Stimulated activated CD4-positive, alpha-beta T cell treated with anti-CD3 and anti-CD28 coated beads, Interleukin-4, amount 100 ng/mL, for 24 hours (primary cell): ENCODE measurements around the gene PALD1.
"Not testable (repeated sequence)": the region's sequence is repeated elsewhere in the genome, so short reads cannot be mapped to it uniquely, and the experiment has no call there.

ENCODE experiments used
- DNase-seq: peaks from one replicate; pipeline ENCODE4 v3.0.0-alpha.2; 2020

PALD1 gene

DNA sequence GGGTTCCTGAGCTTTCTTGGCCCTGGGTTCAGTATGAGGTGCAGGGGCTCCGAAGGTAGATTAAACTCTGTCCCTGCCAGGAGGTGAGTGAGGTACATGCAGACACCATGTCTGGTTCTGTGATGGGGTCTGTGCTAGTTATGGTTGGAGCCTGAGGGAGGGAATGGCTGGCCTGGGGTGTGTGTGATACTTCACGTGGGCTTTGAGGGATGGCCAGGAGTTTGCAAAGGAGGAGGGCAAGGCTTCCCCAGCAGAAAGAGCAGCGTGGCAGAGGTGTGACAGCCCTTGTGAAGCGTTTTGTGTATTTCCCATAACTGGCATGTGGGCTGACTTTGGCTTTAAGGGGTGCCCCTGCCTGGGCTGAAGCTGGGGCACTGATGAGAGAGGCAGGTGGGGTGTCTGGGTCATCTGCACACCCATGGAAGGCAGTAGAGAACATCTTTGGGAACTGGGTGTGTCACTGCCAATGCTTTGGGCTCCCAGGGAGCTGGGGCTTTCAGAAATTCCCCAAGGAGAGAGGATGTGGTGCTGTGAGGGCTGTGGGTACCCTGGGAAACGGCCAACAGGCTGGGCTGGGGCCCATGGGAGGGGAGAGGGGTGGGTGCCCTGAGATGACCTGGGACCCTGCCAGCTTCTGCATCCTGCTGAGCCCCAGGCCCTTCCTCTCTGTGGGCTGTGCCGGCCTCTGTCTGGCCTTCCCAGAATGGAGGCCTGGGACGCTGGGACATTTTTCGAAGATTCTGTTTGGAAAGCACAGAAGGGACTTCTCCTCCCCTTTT, 4.6 kb downstream of the PALD1 start:
- DNase-seq, result no peak

- DNase-seq, result not testable (repeated sequence)
These were observed 5.3 kb downstream of the PALD1 start for GRCh38 chr10:70483872-70484271.

- no peak for DNase-seq
These were observed 9.3 kb downstream of the PALD1 start for GRCh38 chr10:70487824-70488223.

DNA sequence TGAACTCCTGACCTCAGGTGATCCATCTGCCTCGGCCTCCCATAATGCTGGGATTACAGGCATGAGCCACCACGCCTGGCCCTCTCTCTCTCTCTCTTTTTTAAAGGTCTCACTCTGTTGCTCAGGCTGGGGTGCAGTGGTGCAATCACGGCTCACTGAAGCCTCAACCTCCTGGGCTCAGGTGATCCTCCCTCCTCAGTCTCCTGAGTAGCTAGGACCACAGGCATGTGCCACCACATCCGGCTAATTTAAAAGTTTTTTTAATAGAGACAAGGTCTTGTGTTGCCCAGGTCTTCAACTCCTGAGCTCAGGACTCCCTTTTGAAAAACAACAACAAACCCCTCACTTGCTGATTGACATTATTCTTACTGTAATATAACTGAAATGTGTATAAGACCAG, 11.6 kb downstream of the PALD1 start:
- DNase-seq, result no peak

DNA sequence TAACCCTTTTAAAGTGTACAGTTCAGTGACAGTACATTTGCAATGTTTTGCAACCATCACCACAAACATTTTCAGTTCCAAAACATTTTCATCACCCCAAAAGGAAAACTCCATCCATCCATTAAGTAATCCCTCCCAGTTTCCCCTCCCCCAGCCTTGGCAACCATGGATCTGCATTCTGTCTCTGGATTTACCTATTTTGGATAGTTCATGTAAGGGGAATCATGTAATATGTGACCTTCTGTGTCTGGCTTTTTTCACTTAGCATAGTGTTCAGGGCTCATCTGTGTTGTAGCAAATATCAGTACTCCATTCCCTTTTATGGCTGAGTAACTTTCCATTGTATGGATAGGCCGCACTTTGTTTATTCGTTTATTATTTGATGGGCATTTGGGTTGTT, 13.0 kb downstream of the PALD1 start:
- no peak for DNase-seq

GRCh38 chr10:70492786-70493659, 14.5 kb downstream of the PALD1 start:
- no peak for DNase-seq

- no peak for DNase-seq
These were observed 15.2 kb downstream of the PALD1 start for GRCh38 chr10:70493660-70494234.

GRCh38 chr10:70494536-70494935, 16.0 kb downstream of the PALD1 start:
- peak; percentile 19 for DNase-seq

DNA sequence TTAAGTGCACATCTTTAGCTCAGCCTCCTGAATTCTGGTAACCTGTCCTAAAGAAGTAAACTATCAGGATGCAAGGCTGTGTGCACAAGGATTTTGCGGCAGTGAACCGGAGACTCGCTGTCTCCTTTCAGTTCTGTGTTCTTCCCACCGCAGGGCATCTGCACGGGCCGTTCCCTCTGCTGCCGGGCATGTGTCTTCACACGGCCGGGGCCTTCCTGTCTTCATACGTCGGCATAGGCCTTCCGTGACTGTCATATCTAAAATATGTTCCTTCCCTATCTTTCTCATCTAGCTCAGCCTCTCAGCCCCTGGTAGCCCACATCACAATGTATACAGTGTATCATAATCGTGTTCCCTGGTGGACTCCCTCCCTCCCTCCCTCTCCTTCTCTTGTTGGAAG, 16.4 kb downstream of the PALD1 start:
- no peak for DNase-seq

GRCh38 chr10:70495691-70496261, 17.2 kb downstream of the PALD1 start:
- no peak for DNase-seq

DNA sequence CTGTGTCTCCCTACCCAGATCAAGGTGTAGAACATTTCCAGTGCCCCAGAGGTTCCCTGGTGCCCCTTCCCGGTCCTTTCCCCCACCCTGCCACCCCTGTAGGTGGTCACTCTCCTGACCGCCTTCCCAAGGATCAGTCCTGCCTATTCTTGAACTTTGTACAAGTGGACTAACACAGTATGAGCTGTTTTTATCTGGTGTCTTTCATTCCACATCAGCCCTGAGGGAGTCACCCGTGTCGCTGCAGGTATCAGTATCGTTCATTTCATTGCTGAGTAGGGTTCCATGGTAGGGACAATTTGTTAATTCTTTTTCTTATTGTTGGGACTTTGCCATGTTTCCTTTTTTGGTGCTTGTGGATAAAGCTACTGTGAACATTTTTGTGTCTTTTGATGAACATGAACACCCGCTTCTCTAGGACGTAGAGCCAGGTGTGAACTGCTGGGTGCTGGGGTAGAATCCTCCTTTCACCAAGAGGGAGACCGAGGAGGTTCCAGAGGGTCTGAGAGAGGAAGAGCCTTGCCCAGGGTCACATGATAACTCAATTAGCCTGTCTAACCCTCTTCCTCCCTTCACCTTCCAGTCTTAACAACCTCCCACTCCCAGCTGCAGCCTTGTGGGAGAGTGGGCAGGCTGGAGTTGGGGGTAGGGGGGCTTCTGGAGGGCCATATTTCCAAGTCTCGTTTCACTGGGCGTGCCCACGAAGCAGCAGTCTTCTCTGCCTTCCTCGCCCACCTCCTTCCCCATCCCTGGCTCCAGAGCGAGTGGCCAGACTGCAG, 18.0 kb downstream of the PALD1 start:
- no peak for DNase-seq

DNA sequence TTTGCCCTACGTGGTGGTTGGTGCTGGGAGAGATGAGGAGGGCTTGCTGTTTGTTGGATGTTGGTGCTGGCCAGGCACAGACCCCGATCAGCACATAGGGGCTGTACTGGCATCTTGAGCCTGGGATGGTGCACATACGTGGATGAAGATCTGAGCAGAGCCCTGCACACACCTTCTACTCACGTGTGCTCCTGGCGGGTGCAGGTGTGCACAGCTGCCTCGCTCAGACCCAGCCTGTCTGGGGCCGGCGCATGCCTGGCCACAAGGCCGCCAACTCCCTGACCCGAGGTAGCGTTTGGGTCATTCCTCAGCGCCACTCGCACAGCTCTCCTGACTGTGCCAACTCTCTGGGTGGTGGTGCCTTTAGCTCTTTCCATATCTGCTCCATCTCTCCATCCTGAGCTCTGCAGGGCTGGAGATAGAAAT, 18.6 kb downstream of the PALD1 start:
- no peak for DNase-seq

DNA sequence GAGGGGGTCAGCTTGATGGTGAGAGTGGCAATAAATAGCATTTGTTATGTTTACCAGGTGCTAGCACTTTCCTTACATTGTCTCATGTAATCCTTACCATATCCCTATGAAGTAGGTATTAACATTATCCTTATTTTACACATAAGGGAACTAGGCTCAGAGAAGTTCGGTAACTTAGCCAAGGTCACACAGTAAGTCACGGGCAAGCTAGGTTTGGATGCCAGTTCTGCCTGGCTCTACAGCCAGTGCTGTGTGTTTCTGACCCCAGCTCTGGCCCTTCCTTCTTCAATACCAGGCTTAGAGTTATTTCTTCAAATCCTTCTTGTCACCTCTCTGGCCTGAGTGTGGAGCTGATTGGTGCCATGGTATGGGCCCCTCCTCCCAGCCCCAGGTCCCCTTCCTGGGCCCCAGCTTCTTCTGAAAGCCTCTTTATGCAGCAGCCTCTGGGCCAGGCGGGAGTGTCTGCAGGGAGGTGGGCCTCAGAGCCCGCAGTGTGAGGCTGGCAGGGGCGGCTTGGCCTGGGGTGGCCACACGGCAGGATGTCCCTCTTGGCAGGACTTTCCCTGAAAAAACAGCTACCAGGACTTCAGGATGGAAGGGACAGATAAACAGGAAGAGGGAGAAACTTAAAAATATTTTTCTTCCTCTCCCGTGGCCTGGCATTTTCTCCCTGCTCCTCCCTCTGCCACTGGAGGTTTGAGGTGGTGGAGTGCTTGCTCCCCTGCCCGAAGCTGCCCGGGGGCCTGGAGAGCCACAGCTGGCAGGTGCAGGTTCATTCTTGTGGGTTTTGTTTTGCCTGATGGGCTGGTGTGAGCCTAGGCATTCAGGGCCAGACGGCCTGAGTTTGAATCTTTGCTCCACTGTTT, 20.6 kb downstream of the PALD1 start:
- no peak for DNase-seq

DNA sequence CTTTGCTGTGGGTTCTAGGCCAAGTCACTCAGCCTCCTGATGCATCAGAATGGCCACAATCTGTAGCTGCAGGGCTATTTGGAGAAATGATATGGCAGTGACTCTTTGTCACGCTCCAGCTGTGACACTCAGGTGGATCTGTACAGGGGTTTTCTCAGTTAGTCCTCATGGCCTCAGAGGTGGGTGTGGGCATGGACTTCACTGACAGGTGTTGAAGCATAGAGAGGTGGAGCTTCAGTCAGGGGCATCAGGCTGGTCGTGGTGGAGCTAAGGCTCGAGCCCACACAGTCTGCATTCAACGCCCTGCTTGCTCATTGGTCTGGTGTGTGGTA, 21.2 kb downstream of the PALD1 start:
- DNase-seq, result no peak

- no peak for DNase-seq
These were observed 21.8 kb downstream of the PALD1 start for GRCh38 chr10:70500368-70500767.

GRCh38 chr10:70500812-70501301, 22.3 kb downstream of the PALD1 start:
- no peak for DNase-seq

DNA sequence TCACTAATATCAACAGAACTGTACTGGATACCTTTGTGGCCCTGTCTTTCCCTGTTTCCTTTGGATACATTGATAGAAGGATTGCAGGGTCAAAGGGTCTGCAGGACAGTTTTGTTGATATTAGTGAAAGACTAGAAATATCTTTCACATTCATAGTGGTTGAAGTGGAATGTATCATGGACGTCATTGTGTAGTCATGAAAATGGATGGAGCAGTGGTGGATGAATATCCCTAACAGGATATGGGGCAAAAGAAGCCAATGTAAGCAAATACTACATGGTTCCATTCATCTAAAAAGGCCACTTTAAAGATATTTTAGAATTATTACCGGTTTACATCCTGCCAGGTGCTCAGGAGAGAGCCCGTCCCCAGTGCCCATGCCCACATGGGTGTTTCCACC, 23.8 kb downstream of the PALD1 start:
- DNase-seq, result no peak

DNA sequence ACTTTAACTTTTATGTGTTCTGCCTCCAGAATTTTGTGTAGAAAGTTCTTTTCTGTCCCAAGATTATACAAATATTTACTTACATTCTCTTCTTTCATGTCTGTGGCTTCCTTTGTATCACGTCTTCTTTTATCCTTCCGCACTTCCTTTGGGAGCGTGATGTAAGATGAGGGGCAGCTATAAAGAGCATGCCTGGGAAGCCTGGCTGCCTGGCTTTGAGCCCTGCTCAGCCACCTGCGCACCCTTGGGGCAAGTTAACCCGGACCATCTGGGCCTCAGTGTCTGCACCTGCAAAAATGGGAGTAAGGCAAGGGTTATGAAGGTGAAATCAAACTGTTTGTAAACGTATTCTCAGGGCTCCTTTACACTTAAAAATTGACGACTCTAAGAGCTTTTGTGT, 25.2 kb downstream of the PALD1 start:
- DNase-seq, result no peak

DNA sequence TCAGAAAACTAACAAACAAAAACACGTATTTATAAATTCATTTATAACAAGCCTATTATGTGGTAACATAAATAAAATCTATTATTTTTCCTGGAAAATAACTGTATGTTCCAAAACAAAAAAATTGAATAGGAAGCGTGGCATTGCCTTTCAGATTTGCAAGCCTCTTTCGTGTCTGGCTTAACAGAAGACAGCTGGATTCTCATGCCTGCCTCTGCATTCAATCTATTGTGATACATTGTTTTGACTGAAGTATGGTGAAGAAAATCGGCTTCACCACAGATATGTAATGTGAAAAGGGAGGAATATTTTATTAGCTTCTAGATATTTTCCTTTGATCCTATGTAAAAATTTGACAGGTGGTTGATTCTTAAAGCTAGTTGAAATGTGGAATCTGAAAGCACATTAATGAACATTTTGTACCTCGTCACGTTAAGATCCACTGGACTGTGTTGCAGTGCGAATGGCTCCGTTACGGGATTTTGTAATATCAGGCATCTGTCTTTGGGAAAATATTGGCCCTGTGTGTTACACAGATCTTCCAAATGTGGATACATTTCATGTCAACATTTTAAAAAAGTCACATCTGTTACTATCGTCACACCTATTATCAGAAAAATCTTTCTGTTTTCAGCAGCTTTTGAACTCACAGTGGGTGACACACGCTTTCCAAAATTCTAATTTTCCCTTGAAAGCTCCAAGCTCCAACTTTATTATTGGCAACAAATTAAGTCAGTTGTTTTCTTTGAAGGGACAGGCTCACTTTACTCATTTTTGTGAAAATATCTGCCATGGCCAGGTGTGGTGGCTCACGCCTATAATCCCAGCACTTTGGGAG, 26.2 kb downstream of the PALD1 start:
- DNase-seq, result no peak

- no peak for DNase-seq
These were observed 27.3 kb downstream of the PALD1 start for GRCh38 chr10:70505908-70506307.

GRCh38 chr10:70507966-70508365, 29.4 kb downstream of the PALD1 start:
- DNase-seq, result no peak
